Adipocyte (in vitro differentiated cells): ENCODE measurements around the gene MEF2B.
"Not testable (repeated sequence)": the region's sequence is repeated elsewhere in the genome, so short reads cannot be mapped to it uniquely, and the experiment has no call there.

Experiments used
- DNase-seq: peaks from one replicate; pipeline ENCODE4 v3.0.0-alpha.2; 2015; ENCODE audit warnings: low read depth
- H3K27me3 ChIP-seq: replicated peaks from 2 replicates; pipeline ENCODE4 v1.7.0; 2013; ENCODE audit warnings: mild to moderate bottlenecking, low read length, moderate library complexity; ENCODE audit not compliant: control insufficient read depth, insufficient read depth
- H3K36me3 ChIP-seq: 2 replicates; pipeline ENCODE4 v1.7.0; 2013; ENCODE audit warnings: low read length, mild to moderate bottlenecking, moderate library complexity; ENCODE audit not compliant: control insufficient read depth, insufficient read depth, severe bottlenecking
- H3K4me1 ChIP-seq: 2 replicates; pipeline ENCODE4 v1.7.0; 2013; ENCODE audit warnings: mild to moderate bottlenecking, low read length, moderate library complexity; ENCODE audit not compliant: control insufficient read depth, insufficient read depth
- H3K4me3 ChIP-seq: 2 replicates; pipeline ENCODE4 v1.7.0; 2013; ENCODE audit warnings: mild to moderate bottlenecking, low read length, moderate library complexity
- H3K9ac ChIP-seq: 2 replicates; pipeline ENCODE4 v1.7.0; 2013; ENCODE audit warnings: mild to moderate bottlenecking, low read length, moderate library complexity
- H3K9me3 ChIP-seq: 2 replicates; pipeline ENCODE4 v1.7.0; 2013; ENCODE audit warnings: mild to moderate bottlenecking, low read length, moderate library complexity; ENCODE audit not compliant: control insufficient read depth

MEF2B gene

DNA sequence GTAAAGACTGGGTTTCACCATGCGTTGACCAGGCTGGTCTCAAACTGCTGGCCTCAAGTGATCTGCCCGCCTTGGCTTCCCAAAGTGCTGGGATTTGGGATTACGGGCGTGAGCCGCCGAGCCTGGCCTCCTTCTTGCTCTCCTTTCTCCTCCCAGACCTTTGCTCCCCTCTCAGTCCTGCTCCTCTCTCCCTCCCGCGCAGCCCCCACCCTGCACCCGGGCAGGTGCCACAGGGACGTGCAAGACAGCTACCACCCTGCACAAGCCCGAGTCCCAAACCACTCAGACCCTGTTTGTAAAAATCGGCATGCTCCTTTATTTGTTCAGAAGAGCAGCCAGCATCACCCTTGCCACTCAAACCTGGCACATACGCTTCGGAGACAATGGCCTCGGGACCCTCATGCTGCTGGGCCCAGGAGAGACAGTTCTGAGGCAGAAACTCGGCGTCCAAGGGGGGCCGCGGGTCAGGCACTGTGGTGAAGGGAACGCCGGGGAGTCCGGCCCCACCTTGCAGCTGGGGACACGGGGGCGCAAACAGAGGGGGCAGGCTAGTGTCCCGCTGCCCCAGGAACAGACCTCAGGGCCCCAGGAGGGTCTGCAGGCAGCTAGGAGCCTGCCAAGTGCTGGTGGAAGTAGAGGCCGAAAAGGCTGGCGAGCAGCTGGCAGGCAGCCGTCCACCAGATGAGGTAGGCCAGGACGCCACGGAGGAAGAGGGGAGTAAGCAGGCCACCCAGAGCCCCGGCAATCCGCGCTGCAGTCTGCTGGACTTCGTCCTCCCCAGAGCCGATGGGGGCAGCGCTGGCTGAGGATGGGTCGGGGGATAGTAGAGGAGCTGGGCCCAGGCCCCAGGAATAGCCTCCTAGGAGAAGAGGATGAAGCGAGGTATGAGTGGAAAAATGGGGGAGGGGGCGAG lies 50.5 kb downstream of the MEF2B start:
- no peaks in the 10 kb centered on the region for H3K27me3 ChIP-seq
- H3K9ac ChIP-seq = no peak overlapping the region
- DNase-seq = no peak
- H3K4me1 ChIP-seq = no peaks in the 10 kb centered on the region
- H3K4me3 ChIP-seq = no peak overlapping the region
- H3K9me3 ChIP-seq = peaks cover 11% of the 10 kb centered on the region
- H3K36me3 ChIP-seq = peaks cover 18% of the 10 kb centered on the region

DNA sequence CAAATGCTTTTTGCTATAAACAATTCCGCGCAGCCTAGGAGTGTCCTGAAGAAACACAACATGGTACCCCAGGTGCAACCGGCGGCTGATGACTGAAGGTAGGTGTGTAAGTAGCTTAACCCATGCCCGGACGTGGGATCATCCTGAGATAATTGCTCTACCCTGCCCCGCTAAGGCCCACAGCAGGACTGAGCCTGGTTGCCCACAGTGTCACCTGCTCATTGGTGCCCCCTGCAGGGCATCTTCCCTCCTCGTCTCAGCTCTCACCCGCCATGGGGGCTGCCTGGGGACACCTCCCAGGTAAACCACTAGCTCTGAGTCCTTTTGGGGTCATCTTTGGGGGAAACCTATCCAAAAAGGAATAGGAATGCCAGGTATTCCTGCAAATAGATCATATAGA lies 54.1 kb downstream of the MEF2B start:
- peaks cover 8% of the 10 kb centered on the region for H3K36me3 ChIP-seq
- no peak overlapping the region for H3K9ac ChIP-seq
- no peak for DNase-seq
- no peaks in the 10 kb centered on the region for H3K27me3 ChIP-seq
- peaks cover 5% of the 10 kb centered on the region for H3K4me1 ChIP-seq
- H3K9me3 ChIP-seq = no peaks in the 10 kb centered on the region
- no peak overlapping the region for H3K4me3 ChIP-seq

DNA sequence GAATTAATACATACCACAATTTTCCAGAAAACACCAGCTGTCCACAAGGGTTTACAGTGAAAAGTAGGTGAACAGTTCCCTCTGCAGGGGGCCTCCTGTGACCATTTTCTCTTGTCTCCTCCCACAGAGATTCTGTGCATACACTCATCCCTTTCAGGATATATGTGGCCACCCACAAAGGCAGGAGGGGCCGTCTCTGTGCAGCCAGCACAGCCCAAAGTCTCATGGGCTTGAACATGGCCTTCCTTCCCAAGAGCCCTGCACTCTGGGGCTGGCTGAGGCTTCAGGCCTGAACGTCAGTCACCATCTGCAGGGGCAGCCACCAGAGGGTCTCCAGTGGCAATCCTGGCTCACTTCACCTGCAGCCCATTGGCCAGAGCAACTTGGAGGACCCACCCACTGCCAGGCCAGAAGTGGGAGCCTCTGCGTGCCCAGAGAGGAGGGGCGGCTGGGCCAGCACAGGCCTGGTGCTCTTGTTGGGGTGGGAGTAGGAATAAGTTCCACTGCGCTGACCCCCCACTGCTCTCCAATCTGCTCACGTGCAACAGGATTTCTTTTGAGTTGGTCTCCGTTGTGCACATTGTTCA lies 56.9 kb downstream of the MEF2B start:
- no peaks in the 10 kb centered on the region for H3K9me3 ChIP-seq
- H3K36me3 ChIP-seq = no peaks in the 10 kb centered on the region
- no peak overlapping the region for H3K9ac ChIP-seq
- peaks cover 18% of the 10 kb centered on the region for H3K4me1 ChIP-seq
- H3K4me3 ChIP-seq = no peak overlapping the region
- peak; percentile 38 for DNase-seq
- no peaks in the 10 kb centered on the region for H3K27me3 ChIP-seq

DNA sequence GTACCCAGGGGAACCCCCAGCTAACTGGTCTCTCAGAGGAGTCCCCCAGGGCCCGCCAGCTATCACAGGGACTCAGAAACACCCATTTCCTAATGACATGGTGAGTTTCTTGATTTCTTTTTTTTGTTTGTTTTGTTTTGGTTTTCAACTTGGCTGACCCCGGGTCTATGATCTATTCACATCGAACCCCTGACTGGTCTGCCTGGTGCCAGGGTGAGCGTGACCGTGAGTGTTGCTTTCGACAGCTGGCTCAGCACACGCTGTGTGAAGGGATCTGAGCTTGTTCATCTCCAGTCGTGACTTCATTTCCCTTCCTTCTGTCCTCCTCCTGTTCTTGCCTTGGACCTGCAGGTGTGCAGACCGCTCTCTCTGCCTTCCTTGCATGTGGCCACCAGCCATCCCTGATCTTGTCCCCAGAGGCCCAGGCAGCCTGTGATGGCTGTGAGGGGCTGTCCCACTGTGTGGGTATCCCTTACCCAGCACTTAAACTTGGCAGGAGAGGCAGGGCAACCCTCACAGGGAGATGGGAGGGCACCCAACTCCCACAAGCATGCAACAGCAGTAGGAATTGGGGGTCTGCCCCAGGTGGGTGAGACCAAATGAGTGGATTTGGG lies 58.0 kb downstream of the MEF2B start:
- no peak for DNase-seq

DNA sequence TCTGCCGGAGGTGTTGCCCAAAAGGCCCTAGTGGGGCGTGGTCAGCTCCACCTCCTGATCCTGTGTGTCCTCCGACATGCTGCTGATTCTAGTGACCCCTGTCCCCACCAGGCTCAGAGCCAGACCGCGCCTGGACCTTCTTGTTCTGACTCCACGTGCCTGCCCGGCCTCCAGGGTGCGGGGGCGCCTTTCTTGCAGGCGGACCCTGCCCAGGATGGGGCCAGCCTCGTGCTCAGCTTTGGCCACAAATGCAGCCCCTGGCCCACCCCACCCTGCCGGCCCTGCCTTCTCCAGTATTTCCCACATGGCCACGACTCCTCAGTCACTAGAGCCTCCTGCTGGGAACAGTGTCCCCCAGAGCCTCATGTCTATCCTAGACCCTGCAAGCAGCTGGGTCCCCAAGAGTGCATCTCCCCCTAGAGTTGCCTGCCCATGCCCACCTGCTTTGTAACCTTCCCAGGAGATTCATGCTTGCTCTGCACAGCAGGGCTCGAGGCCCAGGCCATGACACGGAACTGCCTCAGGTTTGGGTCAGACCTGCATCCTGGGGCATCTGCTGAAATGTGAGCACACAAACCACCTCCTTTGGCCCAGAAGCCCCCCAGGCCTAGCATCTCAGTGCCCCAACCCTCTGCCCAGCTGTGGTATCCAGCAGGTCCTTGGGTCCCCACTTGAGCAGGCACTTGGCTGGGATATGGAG lies 58.8 kb downstream of the MEF2B start:
- Histone ChIP-seq H3K27me3 (no peaks in the 10 kb centered on the region), H3K9me3 (no peaks in the 10 kb centered on the region)
- no peak for DNase-seq

More for the DNA sequence above, 58.0 kb downstream of the MEF2B start:
- no peaks in the 10 kb centered on the region for H3K36me3 ChIP-seq
- no peaks in the 10 kb centered on the region for H3K9me3 ChIP-seq
- no peak overlapping the region for H3K4me3 ChIP-seq
- H3K4me1 ChIP-seq = peaks cover 18% of the 10 kb centered on the region
- no peak overlapping the region for H3K9ac ChIP-seq
- no peaks in the 10 kb centered on the region for H3K27me3 ChIP-seq

DNA sequence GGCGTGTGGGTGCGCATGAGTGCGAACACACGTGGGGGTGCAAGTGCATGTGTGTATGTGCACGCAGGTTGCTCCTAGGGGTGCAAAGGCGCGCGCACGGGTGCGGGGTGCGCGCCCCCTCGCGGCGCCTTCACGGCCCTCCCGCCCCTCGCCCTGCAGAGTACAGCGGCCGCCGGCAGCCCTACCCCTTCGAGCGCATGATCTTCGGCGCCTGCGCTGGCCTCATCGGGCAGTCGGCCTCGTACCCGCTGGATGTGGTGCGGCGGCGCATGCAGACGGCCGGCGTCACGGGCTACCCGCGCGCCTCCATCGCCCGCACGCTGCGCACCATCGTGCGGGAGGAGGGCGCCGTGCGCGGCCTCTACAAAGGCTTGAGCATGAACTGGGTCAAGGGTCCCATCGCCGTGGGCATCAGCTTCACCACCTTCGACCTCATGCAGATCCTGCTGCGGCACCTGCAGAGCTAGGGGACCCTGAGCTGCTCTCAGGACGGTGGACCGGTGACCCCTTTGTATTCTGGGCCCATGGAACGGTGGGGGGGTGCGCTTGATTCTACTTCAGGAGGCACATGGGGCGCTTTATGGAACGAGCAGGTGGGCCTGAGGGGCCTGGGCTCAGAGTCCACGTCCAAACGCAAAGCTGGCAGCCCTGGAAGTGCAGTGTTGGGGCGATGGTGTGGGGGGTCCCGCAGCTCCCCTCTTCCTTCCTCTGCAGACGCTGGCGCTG lies 59.5 kb downstream of the MEF2B start:
- peaks cover 24% of the 10 kb centered on the region for H3K4me1 ChIP-seq
- DNase-seq = no peak
- H3K36me3 ChIP-seq = no peaks in the 10 kb centered on the region
- no peaks in the 10 kb centered on the region for H3K27me3 ChIP-seq
- no peak overlapping the region for H3K9ac ChIP-seq
- H3K4me3 ChIP-seq = no peak overlapping the region
- H3K9me3 ChIP-seq = no peaks in the 10 kb centered on the region

More for the DNA sequence above, 58.8 kb downstream of the MEF2B start:
- H3K4me3 ChIP-seq = no peak overlapping the region
- no peaks in the 10 kb centered on the region for H3K36me3 ChIP-seq
- H3K4me1 ChIP-seq = peaks cover 19% of the 10 kb centered on the region
- H3K9ac ChIP-seq = no peak overlapping the region

DNA sequence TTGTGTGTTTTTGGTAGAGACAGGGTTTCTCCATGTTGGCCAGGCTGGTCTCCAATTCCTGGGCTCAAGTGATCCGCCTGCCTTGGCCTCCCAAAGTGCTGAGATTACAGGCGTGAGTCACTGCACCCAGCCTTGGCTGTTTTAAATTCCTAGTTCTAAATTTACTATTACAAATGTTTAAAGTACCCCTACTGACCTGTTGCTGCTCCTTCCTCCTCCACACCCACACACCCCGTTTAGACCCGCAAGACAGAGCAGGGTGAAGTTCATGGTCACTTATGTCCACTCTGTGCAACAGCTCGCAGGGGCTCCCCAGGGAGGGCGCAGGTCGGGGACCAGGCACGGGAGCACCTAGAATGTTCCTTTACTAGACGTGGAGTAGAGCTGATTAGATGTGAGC lies 60.5 kb downstream of the MEF2B start:
- Histone ChIP-seq H3K4me1 (peaks cover 29% of the 10 kb centered on the region), H3K27me3 (no peaks in the 10 kb centered on the region), H3K36me3 (no peaks in the 10 kb centered on the region), H3K9ac (no peak overlapping the region), H3K4me3 (no peak overlapping the region), H3K9me3 (no peaks in the 10 kb centered on the region)
- DNase-seq = peak; percentile 42

DNA sequence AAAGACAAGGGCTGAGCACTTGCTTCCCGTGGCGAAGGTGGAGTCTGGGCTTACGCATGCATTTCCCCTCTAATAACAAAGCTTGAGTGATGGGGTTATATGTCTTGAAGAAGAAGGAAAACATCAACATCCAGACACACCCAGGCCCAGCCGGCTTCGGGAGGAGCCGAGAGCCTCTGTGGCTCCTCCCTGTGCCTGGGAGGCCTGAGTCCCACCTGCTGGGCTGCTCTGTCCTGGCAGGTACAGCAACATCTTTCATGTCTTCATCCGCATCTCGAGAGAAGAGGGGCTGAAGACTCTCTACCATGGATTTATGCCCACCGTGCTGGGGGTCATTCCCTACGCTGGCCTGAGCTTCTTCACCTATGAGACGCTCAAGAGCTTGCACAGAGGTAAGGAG lies 62.4 kb downstream of the MEF2B start:
- Histone ChIP-seq H3K36me3 (no peaks in the 10 kb centered on the region), H3K27me3 (no peaks in the 10 kb centered on the region), H3K4me3 (no peak overlapping the region), H3K9ac (no peak overlapping the region), H3K9me3 (no peaks in the 10 kb centered on the region), H3K4me1 (peaks cover 29% of the 10 kb centered on the region)
- no peak for DNase-seq

DNA sequence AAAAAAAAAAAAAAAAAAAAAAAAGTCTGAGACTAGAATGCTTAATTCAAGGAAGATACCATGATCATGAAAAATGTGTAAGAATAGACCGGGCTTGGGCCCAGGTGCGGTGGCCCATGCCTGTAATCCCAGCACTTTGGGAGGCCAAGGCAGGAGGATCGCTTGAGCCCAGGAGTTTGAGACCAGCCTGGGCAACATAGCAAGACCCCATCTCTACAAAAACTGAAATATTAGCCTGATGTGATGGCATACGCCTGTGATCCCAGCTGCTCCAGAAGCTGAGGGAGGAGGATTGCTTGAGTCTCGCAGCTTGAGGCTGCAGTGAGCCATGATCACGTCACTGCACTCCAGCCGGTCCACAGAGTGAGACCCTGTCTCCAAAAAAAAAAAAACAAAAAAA lies 63.1 kb downstream of the MEF2B start:
- H3K4me3 ChIP-seq, H3K9ac ChIP-seq, DNase-seq, H3K9me3 ChIP-seq, H3K36me3 ChIP-seq, H3K27me3 ChIP-seq: not testable (repeated sequence)
- H3K4me1 ChIP-seq = peaks cover 29% of the 10 kb centered on the region

DNA sequence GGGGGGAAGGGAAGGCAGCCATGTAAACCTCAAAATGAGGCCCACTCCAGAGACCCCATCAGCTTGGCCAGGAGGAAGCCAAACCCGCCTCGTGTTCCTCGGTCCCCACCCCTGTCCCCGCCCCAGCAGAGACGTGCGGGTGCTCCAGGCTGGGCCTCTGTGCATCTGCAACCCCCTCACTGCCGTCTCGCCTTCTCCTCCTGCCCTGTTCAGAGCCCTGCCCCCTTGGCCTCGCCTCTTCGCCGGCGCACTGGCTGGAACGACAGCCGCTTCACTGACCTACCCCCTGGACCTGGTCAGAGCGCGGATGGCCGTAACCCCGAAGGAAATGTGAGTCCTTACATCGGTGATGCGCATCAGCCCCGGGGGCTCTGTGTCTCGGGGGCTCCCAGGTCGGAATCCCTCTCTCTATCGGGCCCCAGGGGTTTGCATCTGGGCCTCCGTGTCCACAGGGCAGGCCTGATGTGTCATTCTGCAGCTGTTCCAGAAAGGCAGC lies 64.0 kb downstream of the MEF2B start:
- Histone ChIP-seq H3K27me3 (no peaks in the 10 kb centered on the region), H3K4me1 (peaks cover 26% of the 10 kb centered on the region), H3K36me3 (peaks cover 3% of the 10 kb centered on the region), H3K4me3 (peak overlapping the region; percentile 76), H3K9me3 (no peaks in the 10 kb centered on the region), H3K9ac (peak overlapping the region; percentile 63)
- DNase-seq = no peak
